ENCODE results near the gene LRRC73.
A peak's percentile ranks its signal among the peaks of the same experiment; 100 is the strongest.
"Not testable (repeated sequence)": the region's sequence is repeated elsewhere in the genome, so short reads cannot be mapped to it uniquely, and the experiment has no call there.

LRRC73 gene

GRCh38 chr6:43510827-43511163 lies 649 bp upstream of the LRRC73 start:
- DNase-seq (ENCODE audit: low spot score), result no peak

- DNase-seq (ENCODE audit: low spot score), result no peak
Observed at GRCh38 chr6:43509142-43509983, 783 bp downstream of the LRRC73 start.

DNA sequence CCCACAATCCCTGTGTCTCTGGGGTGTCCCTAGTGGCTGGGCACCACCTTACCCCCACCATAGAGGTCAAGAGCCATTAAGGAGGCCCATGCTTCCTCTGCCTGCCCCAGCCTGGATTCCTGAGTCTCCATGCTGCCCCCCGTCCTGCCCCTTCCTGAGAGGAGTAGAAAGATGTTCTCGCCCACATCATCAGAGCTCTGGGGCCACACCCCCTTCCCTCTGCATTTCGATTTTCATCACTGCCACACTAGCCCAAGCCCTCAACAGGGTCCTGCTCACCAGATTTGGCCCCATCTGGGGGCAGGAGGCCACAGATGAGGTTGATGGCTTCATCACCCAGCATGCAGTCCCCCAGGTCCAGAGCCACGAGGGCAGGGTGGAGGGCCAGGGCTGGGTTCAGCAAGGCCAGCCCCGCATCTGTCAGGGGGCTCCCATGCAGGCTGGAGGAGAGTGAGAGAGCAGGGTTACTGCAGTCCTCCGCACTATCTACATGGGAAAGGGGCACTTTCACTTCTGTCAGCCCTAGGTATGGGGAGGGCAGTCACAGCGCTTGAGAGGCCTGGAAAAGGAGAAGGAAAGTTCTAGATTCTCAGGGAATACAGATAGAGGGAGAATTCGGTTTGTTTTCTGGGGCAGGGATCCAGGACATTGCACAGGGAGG lies 1.5 kb downstream of the LRRC73 start:
- DNase-seq (ENCODE audit: low spot score), result no peak

- DNase-seq (ENCODE audit: low spot score), result peak; percentile 75
Observed at GRCh38 chr6:43506667-43507471, 3.3 kb downstream of the LRRC73 start.

GRCh38 chr6:43506171-43506570 lies 4.0 kb downstream of the LRRC73 start:
- DNase-seq (ENCODE audit: low spot score), result no peak

GRCh38 chr6:43505718-43506117 lies 4.4 kb downstream of the LRRC73 start:
- DNase-seq (ENCODE audit: low spot score), result no peak

GRCh38 chr6:43504756-43505593 lies 5.2 kb downstream of the LRRC73 start:
- no peak for DNase-seq (ENCODE audit: low spot score)

DNA sequence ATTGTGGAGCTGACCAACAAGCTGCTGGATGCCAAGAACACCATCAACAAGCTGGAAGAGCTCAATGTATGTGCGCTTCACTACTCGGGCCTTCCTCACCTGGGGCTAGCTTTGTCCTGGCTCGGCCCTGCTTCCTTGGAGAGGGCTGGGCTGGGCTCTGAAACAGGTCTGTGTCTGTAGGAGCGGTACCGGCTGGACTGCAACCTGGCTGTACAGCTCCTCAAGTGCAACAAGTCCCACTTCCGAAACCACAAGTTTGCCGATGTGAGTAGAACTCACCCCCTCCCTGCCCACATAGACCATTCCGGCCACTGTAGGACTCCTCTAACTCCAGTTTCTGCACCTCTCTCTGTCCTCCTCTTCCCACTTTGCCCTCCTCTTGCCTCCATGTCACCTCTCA lies 6.7 kb downstream of the LRRC73 start:
- DNase-seq (ENCODE audit: low spot score), result no peak

DNA sequence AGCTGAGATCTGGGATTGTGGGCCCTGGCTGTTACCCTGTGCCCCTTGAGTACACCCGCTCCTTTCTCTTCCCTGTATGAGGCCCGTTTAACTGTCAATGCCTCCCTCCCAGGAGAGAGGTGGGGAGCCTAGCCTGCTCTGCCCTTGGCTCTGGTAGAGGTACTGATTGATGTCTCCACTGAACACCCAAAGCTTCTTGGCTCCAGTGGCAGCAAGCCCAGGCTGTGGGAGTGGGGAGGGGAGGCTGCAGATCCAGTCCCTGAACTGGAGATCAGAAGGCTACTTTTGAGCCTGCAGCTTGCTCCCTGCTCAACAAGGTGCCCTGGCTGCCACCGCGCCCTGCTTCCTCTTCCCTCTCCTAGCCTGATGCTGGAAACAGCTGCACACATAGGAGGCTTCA lies 7.5 kb downstream of the LRRC73 start:
- no peak for DNase-seq (ENCODE audit: low spot score)

- no peak for DNase-seq (ENCODE audit: low spot score)
Observed at GRCh38 chr6:43500921-43501320, 9.2 kb downstream of the LRRC73 start.

DNA sequence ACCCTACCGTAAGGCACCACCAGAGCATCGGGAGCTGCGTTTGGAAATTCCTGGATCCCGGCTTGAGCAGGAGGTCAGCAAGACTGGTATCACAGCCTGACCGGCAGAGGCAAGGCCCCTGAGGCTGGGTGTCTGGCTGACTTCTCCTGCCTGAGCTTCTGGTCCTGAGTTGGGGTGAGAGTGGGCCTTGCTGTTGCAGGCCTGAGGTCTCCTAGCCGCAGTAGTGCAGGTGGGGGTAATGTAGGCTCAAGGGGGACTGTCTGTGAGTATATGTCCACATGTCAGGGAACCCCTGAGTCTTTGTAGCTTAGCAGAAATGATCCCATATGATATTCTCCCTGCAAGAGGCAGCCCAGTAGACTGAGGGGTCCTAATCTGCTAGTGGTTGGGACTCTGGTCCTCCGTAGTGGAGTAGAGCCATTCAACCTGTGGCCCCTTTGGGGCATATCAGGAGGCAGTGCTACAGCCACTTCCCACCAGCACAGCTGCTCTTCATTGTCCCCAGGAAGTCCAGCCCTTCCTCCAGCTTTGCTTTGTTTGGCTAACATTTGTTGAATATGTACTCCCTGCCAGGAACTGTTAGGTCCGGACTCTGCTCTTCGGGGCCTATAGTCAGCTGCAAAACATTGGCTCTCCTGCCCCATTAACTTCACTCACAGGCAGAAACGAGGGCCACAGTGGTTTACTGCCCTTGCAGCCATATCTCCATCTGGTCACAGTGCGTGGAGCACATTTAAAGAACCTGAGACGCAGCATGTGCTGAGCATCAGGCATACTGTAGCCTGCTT lies 10.9 kb downstream of the LRRC73 start:
- DNase-seq (ENCODE audit: low spot score), result no peak

DNA sequence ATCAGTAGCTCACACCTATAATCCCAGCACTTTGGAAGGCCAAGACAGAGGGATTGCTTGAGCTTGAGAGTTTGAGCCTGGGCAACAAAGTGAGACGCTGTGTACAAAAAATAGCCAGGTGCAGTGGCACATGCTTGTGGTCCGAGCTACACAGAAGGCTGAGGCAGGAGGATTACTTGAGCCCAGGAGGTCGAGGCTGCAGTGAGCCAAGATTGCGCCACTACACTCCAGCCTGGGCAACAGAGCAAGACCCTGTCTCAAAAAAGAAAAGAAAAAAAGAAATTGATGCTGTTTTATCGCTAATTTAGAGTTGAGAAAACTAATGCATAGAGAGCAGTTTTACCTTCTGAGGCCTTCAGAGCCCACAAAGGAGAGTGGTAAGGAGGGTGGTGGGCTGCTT lies 11.9 kb downstream of the LRRC73 start:
- DNase-seq (ENCODE audit: low spot score), result not testable (repeated sequence)

DNA sequence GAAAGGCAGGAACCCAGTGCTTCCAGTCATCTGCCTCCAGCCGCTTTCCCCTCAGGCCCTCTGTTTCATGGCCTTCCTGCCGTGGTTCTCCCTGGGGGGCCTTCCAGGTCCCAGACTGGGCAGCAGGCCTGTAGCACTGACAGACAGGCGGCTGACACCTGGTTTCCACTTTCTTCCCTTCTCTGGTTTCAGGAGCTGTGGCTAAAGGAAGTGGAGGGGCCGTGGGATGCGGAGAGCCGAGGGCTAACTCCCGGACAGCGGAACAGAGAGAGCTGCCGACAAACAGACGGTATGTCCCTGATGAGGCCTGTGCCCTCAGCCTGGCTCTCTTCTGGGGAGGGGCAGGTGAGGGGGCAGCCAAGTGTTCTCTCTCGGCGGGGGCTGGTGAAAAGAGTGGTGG lies 12.5 kb downstream of the LRRC73 start:
- no peak for DNase-seq (ENCODE audit: low spot score)

GRCh38 chr6:43497129-43497396 lies 13.1 kb downstream of the LRRC73 start:
- DNase-seq (ENCODE audit: low spot score), result no peak

- no peak for DNase-seq (ENCODE audit: low spot score)
Observed at GRCh38 chr6:43496370-43497128, 13.6 kb downstream of the LRRC73 start.

DNA sequence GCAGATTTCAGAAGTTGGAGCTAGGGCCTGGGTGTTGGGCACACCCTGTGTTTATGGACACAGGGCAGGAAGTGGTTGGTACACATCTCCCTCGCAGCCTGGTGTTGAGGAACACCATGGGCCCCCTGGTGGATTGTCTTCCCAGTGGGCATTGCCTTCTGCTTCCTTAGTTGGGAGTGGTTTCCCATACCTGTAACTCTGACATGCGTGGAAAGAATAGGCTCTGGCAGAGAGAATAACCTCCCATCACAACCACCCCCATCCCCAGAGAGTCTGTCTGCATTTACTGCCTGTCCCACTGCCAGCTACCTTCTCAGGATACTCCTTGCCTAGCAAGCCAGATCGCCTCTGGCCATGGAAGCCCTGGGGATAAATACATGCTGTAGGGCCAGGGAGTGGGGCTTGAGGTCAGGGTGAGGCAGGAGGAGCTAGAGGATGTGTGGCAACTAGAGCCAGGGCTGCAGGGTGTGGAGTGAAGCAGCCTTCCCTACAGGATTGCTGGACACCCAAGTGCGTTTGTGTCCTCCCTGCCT lies 14.7 kb downstream of the LRRC73 start:
- DNase-seq (ENCODE audit: low spot score), result no peak

DNA sequence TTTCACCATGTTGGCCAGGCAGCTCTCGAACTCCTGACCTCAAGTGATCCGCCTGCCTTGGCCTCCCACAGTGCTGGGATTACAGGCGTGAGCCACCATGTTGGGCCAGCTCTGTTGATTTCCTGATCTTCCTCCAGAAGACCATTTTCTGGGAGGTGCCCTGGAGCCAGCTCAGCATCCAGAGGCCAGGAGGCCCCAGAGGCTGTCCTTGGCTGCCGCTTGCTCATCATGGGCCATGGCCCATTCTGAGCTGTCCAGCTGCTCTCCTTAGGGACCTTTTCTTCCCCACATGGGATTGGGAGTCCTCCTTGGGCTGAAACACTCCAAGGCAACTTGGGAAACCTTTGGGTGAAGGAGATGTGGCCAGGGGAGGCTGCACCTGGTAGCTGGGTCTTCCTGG lies 15.4 kb downstream of the LRRC73 start:
- no peak for DNase-seq (ENCODE audit: low spot score)

DNA sequence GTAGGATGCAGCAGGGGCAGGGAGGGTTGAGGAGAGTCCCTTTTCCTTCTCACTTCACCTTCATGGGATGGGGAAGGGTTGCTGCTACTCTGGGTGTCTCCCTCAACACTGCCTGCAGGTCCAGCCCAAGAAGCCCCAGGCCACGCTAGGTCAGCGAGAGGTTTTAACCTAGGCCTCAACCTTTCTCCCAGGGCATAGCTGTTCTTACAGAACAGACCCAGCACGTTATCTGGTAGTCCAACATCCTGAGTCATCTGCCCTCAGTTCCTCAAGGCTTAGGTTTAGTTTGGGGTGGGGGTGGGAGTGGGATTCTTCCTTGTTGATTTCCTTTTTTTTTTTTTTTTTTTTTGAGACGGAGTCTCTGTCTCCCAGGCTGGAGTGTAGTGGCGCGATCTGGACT lies 15.8 kb downstream of the LRRC73 start:
- DNase-seq (ENCODE audit: low spot score), result no peak

- DNase-seq (ENCODE audit: low spot score), result no peak
Observed at GRCh38 chr6:43493833-43494232, 16.3 kb downstream of the LRRC73 start.

- DNase-seq (ENCODE audit: low spot score), result no peak
Observed at GRCh38 chr6:43493230-43493629, 16.9 kb downstream of the LRRC73 start.

Measured in RKO (cell line).